ENCODE data around the gene PCSK1N. TPM values are rescaled to one million over a fixed set of nuclear protein-coding genes. Genes with fewer than 3 reads are reported as not detected.
"Not testable (repeated sequence)": the region's sequence is repeated elsewhere in the genome, so short reads cannot be mapped to it uniquely, and the experiment has no call there.

The PCSK1N gene
- 4.5 TPM for total RNA-seq

GRCh38 chrX:48835524-48836329, at the start of gene PCSK1N:
Gene PCSK1N, minus strand, starts transcription at chrX:48835610. Its CDS starts 78 bp downstream, at chrX:48835532.
- DNase-seq (ENCODE audit: low spot score): no peak

GRCh38 chrX:48883729-48884128, 48.3 kb upstream of the PCSK1N start:
- peak; percentile 3 for DNase-seq (ENCODE audit: low spot score)

GRCh38 chrX:48876944-48877343, 41.5 kb upstream of the PCSK1N start:
- DNase-seq (ENCODE audit: low spot score): not testable (repeated sequence)

- not testable (repeated sequence) for DNase-seq (ENCODE audit: low spot score)
Observed at GRCh38 chrX:48872017-48872416, 36.6 kb upstream of the PCSK1N start.

GRCh38 chrX:48864210-48864609, 28.8 kb upstream of the PCSK1N start:
- no peak for DNase-seq (ENCODE audit: low spot score)

GRCh38 chrX:48854898-48855297, 19.5 kb upstream of the PCSK1N start:
- no peak for DNase-seq (ENCODE audit: low spot score)

GRCh38 chrX:48854121-48854804, 18.9 kb upstream of the PCSK1N start:
- not testable (repeated sequence) for DNase-seq (ENCODE audit: low spot score)

GRCh38 chrX:48853494-48853893, 18.1 kb upstream of the PCSK1N start:
- DNase-seq (ENCODE audit: low spot score): not testable (repeated sequence)

- DNase-seq (ENCODE audit: low spot score): no peak
Observed at GRCh38 chrX:48852857-48853256, 17.4 kb upstream of the PCSK1N start.

GRCh38 chrX:48848847-48849246, 13.4 kb upstream of the PCSK1N start:
- DNase-seq (ENCODE audit: low spot score): no peak

GRCh38 chrX:48839686-48840085, 4.3 kb upstream of the PCSK1N start:
- no peak for DNase-seq (ENCODE audit: low spot score)

GRCh38 chrX:48834383-48834709, 1.1 kb downstream of the PCSK1N start:
- DNase-seq (ENCODE audit: low spot score): no peak

GRCh38 chrX:48833542-48834138, 1.8 kb downstream of the PCSK1N start:
- no peak for DNase-seq (ENCODE audit: low spot score)

GRCh38 chrX:48831909-48832291, 3.5 kb downstream of the PCSK1N start:
- no peak for DNase-seq (ENCODE audit: low spot score)

GRCh38 chrX:48831136-48831908, 4.1 kb downstream of the PCSK1N start:
- no peak for DNase-seq (ENCODE audit: low spot score)

GRCh38 chrX:48829016-48829735, 6.2 kb downstream of the PCSK1N start:
- no peak for DNase-seq (ENCODE audit: low spot score)

GRCh38 chrX:48827654-48827968, 7.8 kb downstream of the PCSK1N start:
- no peak for DNase-seq (ENCODE audit: low spot score)

- no peak for DNase-seq (ENCODE audit: low spot score)
Observed at GRCh38 chrX:48826876-48827653, 8.3 kb downstream of the PCSK1N start.

- DNase-seq (ENCODE audit: low spot score): no peak
Observed at GRCh38 chrX:48826135-48826875, 9.1 kb downstream of the PCSK1N start, which contains the start of gene ERAS. Gene ERAS, plus strand, starts transcription at chrX:48826513. Its CDS starts 2,611 bp downstream, at chrX:48829124.

- DNase-seq (ENCODE audit: low spot score): no peak
Observed at GRCh38 chrX:48824066-48824465, 11.3 kb downstream of the PCSK1N start.
